Erythroblast (primary cell): ENCODE results near the gene CCDC73.

Source experiments
- GATA1 ChIP-seq: IDR thresholded peaks from 2 replicates; pipeline ENCODE4 v1.6.1; 2011; ENCODE audit warnings: low read depth, mild to moderate bottlenecking, control low read depth, low read length, moderate library complexity
- POLR2A ChIP-seq: IDR thresholded peaks from 2 replicates; pipeline ENCODE4 v1.6.1; 2011; ENCODE audit warnings: mild to moderate bottlenecking, low read length

DNA sequence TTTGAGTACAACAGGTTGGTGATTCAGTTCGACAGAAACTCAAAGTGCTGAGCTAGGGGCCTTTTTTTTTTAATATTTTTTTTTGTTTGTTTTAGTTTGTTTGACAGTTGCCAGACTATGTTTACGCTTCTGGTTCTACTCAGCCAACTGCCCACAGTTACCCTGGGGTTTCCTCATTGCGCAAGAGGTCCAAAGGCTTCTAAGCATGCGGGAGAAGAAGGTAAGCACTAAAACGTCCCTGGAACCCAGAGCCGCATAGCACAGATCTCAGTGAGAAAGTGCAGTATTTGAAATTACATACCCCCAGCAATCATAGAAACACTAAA lies 35.9 kb upstream of the CCDC73 start:
- TF ChIP-seq POLR2A (no peak), GATA1 (no peak)
